BE2C (cell line): ENCODE data around the gene DMRTA2.

Experiments used
- DNase-seq: peaks from one replicate; pipeline ENCODE4 v3.0.0-alpha.2; 2020
- H3K27me3 ChIP-seq: fragments of 250-450 bp; sonication (Bioruptor Pico); 2 replicates; pipeline ENCODE4 v1.5.1; 2020; ENCODE audit warnings: mild to moderate bottlenecking
- H3K36me3 ChIP-seq: fragments of 250-450 bp; sonication (Bioruptor Pico); 2 replicates; pipeline ENCODE4 v1.5.1; 2020; ENCODE audit warnings: mild to moderate bottlenecking
- H3K4me1 ChIP-seq: fragments of 250-450 bp; sonication (Bioruptor Pico); 2 replicates; pipeline ENCODE4 v1.5.1; 2020
- H3K4me3 ChIP-seq: 2 replicates; pipeline ENCODE4 v1.5.1; 2011; ENCODE audit warnings: low read depth, low read length
- H3K9me3 ChIP-seq: fragments of 250-450 bp; sonication (Bioruptor Pico); 2 replicates; pipeline ENCODE4 v1.5.1; 2020
- CTCF ChIP-seq: IDR thresholded peaks from 2 replicates; pipeline ENCODE4 v1.5.1; 2012; ENCODE audit warnings: mild to moderate bottlenecking, low read depth, low read length

Gene DMRTA2

GRCh38 chr1:50378770-50379169 is 44.5 kb downstream of the DMRTA2 start:
- H3K36me3 ChIP-seq = no peaks in the 10 kb centered on the region
- TF ChIP-seq CTCF = no peak
- no peaks in the 10 kb centered on the region for H3K9me3 ChIP-seq
- no peaks in the 10 kb centered on the region for H3K27me3 ChIP-seq
- no peak for DNase-seq
- H3K4me3 ChIP-seq = no peak overlapping the region
- H3K4me1 ChIP-seq = no peaks in the 10 kb centered on the region

GRCh38 chr1:50373532-50373931 is 49.7 kb downstream of the DMRTA2 start:
- Histone ChIP-seq H3K36me3 (no peaks in the 10 kb centered on the region), H3K27me3 (no peaks in the 10 kb centered on the region), H3K4me1 (no peaks in the 10 kb centered on the region), H3K9me3 (no peaks in the 10 kb centered on the region), H3K4me3 (no peak overlapping the region)
- DNase-seq = no peak
- TF ChIP-seq CTCF = no peak

- H3K4me1 ChIP-seq = no peaks in the 10 kb centered on the region
- H3K9me3 ChIP-seq = no peaks in the 10 kb centered on the region
- no peak for DNase-seq
- no peaks in the 10 kb centered on the region for H3K27me3 ChIP-seq
- H3K36me3 ChIP-seq = no peaks in the 10 kb centered on the region
- no peak for TF ChIP-seq CTCF
- H3K4me3 ChIP-seq = no peak overlapping the region
These were observed 51.5 kb downstream of the DMRTA2 start for GRCh38 chr1:50371749-50372148.

GRCh38 chr1:50369830-50370229 is 53.4 kb downstream of the DMRTA2 start:
- Histone ChIP-seq H3K4me3 (no peak overlapping the region), H3K4me1 (no peaks in the 10 kb centered on the region), H3K27me3 (no peaks in the 10 kb centered on the region), H3K9me3 (no peaks in the 10 kb centered on the region), H3K36me3 (no peaks in the 10 kb centered on the region)
- no peak for DNase-seq
- peak; percentile 44 for TF ChIP-seq CTCF

- Histone ChIP-seq H3K4me1 (no peaks in the 10 kb centered on the region), H3K9me3 (no peaks in the 10 kb centered on the region), H3K36me3 (no peaks in the 10 kb centered on the region), H3K4me3 (peak overlapping the region; percentile 8; the same call in 1 of the 2 replicates), H3K27me3 (no peaks in the 10 kb centered on the region)
- no peak for DNase-seq
- TF ChIP-seq CTCF = no peak
These were observed 54.1 kb downstream of the DMRTA2 start for GRCh38 chr1:50369008-50369634.

- Histone ChIP-seq H3K36me3 (no peaks in the 10 kb centered on the region), H3K27me3 (no peaks in the 10 kb centered on the region), H3K4me3 (peak overlapping the region; percentile 8; the same call in 1 of the 2 replicates), H3K4me1 (no peaks in the 10 kb centered on the region), H3K9me3 (no peaks in the 10 kb centered on the region)
- peak; percentile 53 for TF ChIP-seq CTCF
- DNase-seq = peak; percentile 43
These were observed 54.9 kb downstream of the DMRTA2 start for GRCh38 chr1:50368179-50369007.
